ENCODE data around the gene ARNT2.

- TF ChIP-seq POLR2A (IDR thresholded peaks at IDR 0.05; ENCODE audit: low read length) = no peak
- TF ChIP-seq GATA1 (IDR thresholded peaks at IDR 0.05; ENCODE audit: low read depth, low read length) = no peak
Observed at GRCh38 chr15:80411788-80412288, 7.7 kb downstream of the ARNT2 start.
